GM23338 (cell line): Measurements from ENCODE around the gene IQCK. TPM values are rescaled to one million over a fixed set of nuclear protein-coding genes. Genes with fewer than 3 reads are reported as not detected.
A peak's percentile ranks its signal among the peaks of the same experiment; 100 is the strongest.

ENCODE experiments used
- ATAC-seq: fragments of 200-7000 bp; cut with Tn5 transposase; 3 replicates; pipeline ENCODE4 v1.9.1; 2020
- DNase-seq: peaks from one replicate; pipeline ENCODE4 v3.0.0-alpha.2; 2015; ENCODE audit warnings: low spot score
- H2AFZ ChIP-seq: fragments of 200-600 bp; sonication (generic); 2 replicates; pipeline ENCODE4 v1.8.0; 2016; ENCODE audit warnings: antibody characterized with exemption, mild to moderate bottlenecking, moderate library complexity
- H3F3A ChIP-seq: fragments of 200-600 bp; sonication (generic); replicated peaks from 2 replicates; pipeline ENCODE4 v1.8.0; 2017; ENCODE audit warnings: antibody characterized with exemption, mixed run types, low read depth
- H3K27ac ChIP-seq: fragments of 200-600 bp; sonication (generic); 2 replicates; pipeline ENCODE4 v1.6.1; 2016; ENCODE audit warnings: low read depth
- H3K27me3 ChIP-seq: fragments of 200-600 bp; sonication (generic); 2 replicates; pipeline ENCODE4 v1.8.0; 2016; ENCODE audit warnings: mild to moderate bottlenecking, mixed run types, moderate library complexity; ENCODE audit not compliant: insufficient read depth
- H3K36me3 ChIP-seq: fragments of 200-600 bp; sonication (generic); 2 replicates; pipeline ENCODE4 v1.8.0; 2016; ENCODE audit warnings: mild to moderate bottlenecking; ENCODE audit not compliant: insufficient read depth
- H3K4me1 ChIP-seq: fragments of 200-600 bp; sonication (generic); 2 replicates; pipeline ENCODE4 v1.8.0; 2016; ENCODE audit warnings: mild to moderate bottlenecking, moderate library complexity; ENCODE audit not compliant: insufficient read depth
- H3K4me2 ChIP-seq: fragments of 200-600 bp; sonication (generic); 2 replicates; pipeline ENCODE4 v1.7.1; 2017; ENCODE audit warnings: mixed run types
- H3K4me3 ChIP-seq: fragments of 200-600 bp; sonication (generic); 2 replicates; pipeline ENCODE4 v1.6.1; 2016; ENCODE audit warnings: mixed run types
- H3K79me2 ChIP-seq: fragments of 200-600 bp; sonication (generic); replicated peaks from 2 replicates; pipeline ENCODE4 v1.8.0; 2017; ENCODE audit warnings: mild to moderate bottlenecking; ENCODE audit not compliant: insufficient read depth
- H3K9me2 ChIP-seq: fragments of 200-600 bp; sonication (generic); 2 replicates; pipeline ENCODE4 v1.8.0; 2017; ENCODE audit not compliant: insufficient read depth
- H4K20me1 ChIP-seq: fragments of 200-600 bp; sonication (generic); replicated peaks from 2 replicates; pipeline ENCODE4 v1.8.0; 2017; ENCODE audit warnings: mild to moderate bottlenecking; ENCODE audit not compliant: insufficient read depth
- H3K27ac Mint-ChIP-seq: 2 replicates; pipeline ENCODE4 v1.8.0; 2020; ENCODE audit warnings: inconsistent platforms, mild to moderate bottlenecking, moderate library complexity, mixed read lengths
- H3K27me3 Mint-ChIP-seq: 3 replicates; pipeline ENCODE4 v1.8.0; 2022; ENCODE audit warnings: low read depth, mild to moderate bottlenecking, moderate library complexity, mixed read lengths, inconsistent platforms; ENCODE audit not compliant: insufficient read depth, poor library complexity
- H3K36me3 Mint-ChIP-seq: 3 replicates; pipeline ENCODE4 v1.8.0; 2021; ENCODE audit warnings: low read depth, mild to moderate bottlenecking, inconsistent platforms, moderate library complexity, mixed read lengths
- H3K4me1 Mint-ChIP-seq: 3 replicates; pipeline ENCODE4 v1.8.0; 2020; ENCODE audit warnings: mild to moderate bottlenecking, inconsistent platforms, mixed read lengths
- H3K4me3 Mint-ChIP-seq: 3 replicates; pipeline ENCODE4 v1.8.0; 2021; ENCODE audit warnings: moderate library complexity, mild to moderate bottlenecking, inconsistent platforms, mixed read lengths
- H3K9me3 Mint-ChIP-seq: 3 replicates; pipeline ENCODE4 v1.8.0; 2020; ENCODE audit warnings: moderate library complexity, mild to moderate bottlenecking, inconsistent platforms, mixed read lengths
- ETS1 ChIP-seq: IDR thresholded peaks from 2 replicates; pipeline ENCODE4 v1.6.1; 2016; ENCODE audit warnings: antibody characterized with exemption
- EZH2 ChIP-seq: fragments of 200-600 bp; sonication (generic); IDR thresholded peaks from one replicate; pipeline ENCODE4 v1.8.0; 2017; ENCODE audit warnings: antibody characterized with exemption, mild to moderate bottlenecking, low read depth; ENCODE audit not compliant: unreplicated experiment
- JUNB ChIP-seq: IDR thresholded peaks from one replicate; pipeline ENCODE4 v1.6.1; 2016; ENCODE audit warnings: antibody characterized with exemption; ENCODE audit not compliant: unreplicated experiment
- REST ChIP-seq: IDR thresholded peaks from one replicate; pipeline ENCODE4 v1.6.1; 2018; ENCODE audit warnings: antibody characterized with exemption; ENCODE audit not compliant: unreplicated experiment
- ZNF114 ChIP-seq: fragments of 250-450 bp; sonication (Bioruptor Pico); IDR thresholded peaks from 2 replicates; pipeline ENCODE4 v1.5.0; 2020; ENCODE audit warnings: mild to moderate bottlenecking, moderate library complexity
- polyA plus RNA-seq: library from polyadenylated mRNA; unstranded; fragments of >200 nt; fragmentation: Nextera tagmentation; extraction: Ambion mirVana; gene quantifications from 2 replicates; pipeline ENCODE4 v1.2.1, GENCODE V29; 2016
- total RNA-seq: library from RNA; depleted of rRNA; stranded (reverse); fragments of >200 nt; shearing (Covaris generic); gene quantifications from 2 replicates; pipeline ENCODE4 v1.2.3, GENCODE V29; 2014

Gene IQCK
- total and polyA plus RNA-seq, 2 experiments from 2014 or later, result 7.6 to 10.0 TPM

GRCh38 chr16:19881783-19882182 lies 163.7 kb downstream of the IQCK start (continued):
- no peak for TF ChIP-seq ETS1
- TF ChIP-seq ZNF114 (CRISPR knock-in tag), result no peak

GRCh38 chr16:19882186-19882585 lies 164.1 kb downstream of the IQCK start:
- Histone ChIP-seq H3K4me2 (peak overlapping the region; percentile 85), H3F3A (peaks cover 14% of the 10 kb centered on the region), H2AFZ (no peak overlapping the region), H3K79me2 (peaks cover 60% of the 10 kb centered on the region), H3K9me2 (no peaks in the 10 kb centered on the region), H3K27ac (peak overlapping the region; percentile 46), H4K20me1 (peaks cover under 1% of the 10 kb centered on the region), H3K4me3 (peak overlapping the region; percentile 83), H3K4me1 (peaks cover 36% of the 10 kb centered on the region), H3K36me3 (no peaks in the 10 kb centered on the region), H3K27me3 (peaks cover 12% of the 10 kb centered on the region)
- H3K4me1 Mint-ChIP-seq, result peaks cover 42% of the 10 kb centered on the region
- H3K36me3 Mint-ChIP-seq, result peaks cover 47% of the 10 kb centered on the region
- no peak for TF ChIP-seq ZNF114 (CRISPR knock-in tag)
- peak; percentile 91 for DNase-seq
- peak overlapping the region; percentile 92 for H3K27ac Mint-ChIP-seq
- ATAC-seq, result peak; percentile 29
- H3K9me3 Mint-ChIP-seq, result peaks cover 5% of the 10 kb centered on the region; the same call in 1 of the 3 replicates
- peaks cover 21% of the 10 kb centered on the region for H3K27me3 Mint-ChIP-seq
- peak overlapping the region; percentile 87 for H3K4me3 Mint-ChIP-seq

GRCh38 chr16:19882646-19883045 lies 164.6 kb downstream of the IQCK start:
- H3F3A ChIP-seq, result peaks cover 14% of the 10 kb centered on the region
- no peak for TF ChIP-seq JUNB
- no peak for TF ChIP-seq REST
- no peak for TF ChIP-seq EZH2
- peaks cover 12% of the 10 kb centered on the region for H3K27me3 ChIP-seq
- peaks cover 34% of the 10 kb centered on the region for H3K4me1 ChIP-seq
- H3K36me3 ChIP-seq, result no peaks in the 10 kb centered on the region
- H4K20me1 ChIP-seq, result no peaks in the 10 kb centered on the region; the same call in none of the 2 replicates
- peak overlapping the region; percentile 87 for H3K4me3 Mint-ChIP-seq
- no peak overlapping the region for H2AFZ ChIP-seq
- DNase-seq (peak; percentile 64), ATAC-seq (peak; percentile 21)
- peak overlapping the region; percentile 83 for H3K4me3 ChIP-seq
- peaks cover 20% of the 10 kb centered on the region for H3K27me3 Mint-ChIP-seq
- peaks cover 42% of the 10 kb centered on the region for H3K36me3 Mint-ChIP-seq
- peaks cover 55% of the 10 kb centered on the region for H3K79me2 ChIP-seq
- H3K4me1 Mint-ChIP-seq, result peaks cover 38% of the 10 kb centered on the region
- H3K9me3 Mint-ChIP-seq, result peaks cover 5% of the 10 kb centered on the region; the same call in 1 of the 3 replicates
- peak overlapping the region; percentile 92 for H3K27ac Mint-ChIP-seq
- peak overlapping the region; percentile 46 for H3K27ac ChIP-seq
- H3K9me2 ChIP-seq, result no peaks in the 10 kb centered on the region
- H3K4me2 ChIP-seq, result peak overlapping the region; percentile 85
